K562 (cell line): ENCODE measurements around the gene MAPK1IP1L. TPM values are rescaled to one million over a fixed set of nuclear protein-coding genes. Genes with fewer than 3 reads are reported as not detected.

Experiments
- CEBPB ChIP-seq: fragments of 450-650 bp; IDR thresholded peaks from 2 replicates; pipeline ENCODE4 v1.6.1; 2016; ENCODE audit warnings: missing genetic modification characterization, missing compliant biosample characterization
- CREBBP ChIP-seq: IDR thresholded peaks from one replicate; pipeline ENCODE4 v1.6.1; 2012; ENCODE audit warnings: low read depth, mild to moderate bottlenecking, control low read depth, inconsistent platforms, low read length
- EP300 ChIP-seq: IDR thresholded peaks from 2 replicates; pipeline ENCODE4 v1.6.1; 2012; ENCODE audit warnings: low read length, improper control_type of control experiment
- EZH2 ChIP-seq: IDR thresholded peaks from 2 replicates; pipeline ENCODE4 v1.6.1; 2012; ENCODE audit warnings: low read depth, mild to moderate bottlenecking, inconsistent platforms, low read length, borderline replicate concordance
- MEIS2 ChIP-seq: fragments of 450-650 bp; IDR thresholded peaks from 2 replicates; pipeline ENCODE4 v1.6.1; 2014; ENCODE audit warnings: mild to moderate bottlenecking; ENCODE audit not compliant: partially characterized antibody
- PCBP2 ChIP-seq: fragments of 200-400 bp; formaldehyde crosslinking; IDR thresholded peaks from 2 replicates; pipeline ENCODE4 v1.6.1; 2018; ENCODE audit warnings: low read length, low read depth, mild to moderate bottlenecking, moderate library complexity; ENCODE audit not compliant: poor library complexity, severe bottlenecking
- polyA plus RNA-seq, 8 experiments: library from polyadenylated mRNA; depleted of rRNA in 4 of 8; stranded (reverse) in 5 of 8; unstranded in 3 of 8; fragments of >200 nt; fragmentation: Nextera tagmentation in 2 of 8; fragmentation: Illumina TruSeq in 1 of 8; extraction: Ambion mirVana in 2 of 8; extraction: Trizol in 1 of 8; gene quantifications; 2 replicates each; pipeline versions ENCODE4 v1.2.1 to v1.2.3, GENCODE V29; 2011 to 2014; ENCODE audit warnings: inconsistent platforms in 1 of 8, missing spikeins in 1 of 8
- total RNA-seq, 7 experiments: library from RNA; depleted of rRNA in 6 of 7; stranded (reverse); fragments of >200 nt in 6 of 7; fragmentation: Illumina TruSeq in 2 of 7; extraction: Trizol in 2 of 7; gene quantifications; 2 replicates each; pipeline versions ENCODE4 v1.2.1 to v1.2.3, GENCODE V29; 2011 to 2021; ENCODE audit warnings: low replicate concordance in 1 of 7
- TF ChIP-seq, protein P1 (sequence below): fragments of 450-650 bp; IDR thresholded peaks from 2 replicates; pipeline ENCODE4 v1.6.1; 2016; ENCODE audit warnings: mild to moderate bottlenecking
- TF ChIP-seq, protein P2 (sequence below): fragments of 450-650 bp; IDR thresholded peaks from 2 replicates; pipeline ENCODE4 v1.6.1; 2014; ENCODE audit warnings: low read depth, mild to moderate bottlenecking, moderate library complexity, borderline replicate concordance
- TF ChIP-seq, protein P3 (sequence below): fragments of 450-650 bp; IDR thresholded peaks from 2 replicates; pipeline ENCODE4 v1.6.1; 2016; ENCODE audit warnings: mild to moderate bottlenecking, moderate library complexity

MAPK1IP1L gene
- total and polyA plus RNA-seq, 9 of the 15 experiments (the other 6 are each of a cell fraction or from before 2014, with no cell fraction given), result 32.7 to 99.4 (median 49.8) TPM

DNA sequence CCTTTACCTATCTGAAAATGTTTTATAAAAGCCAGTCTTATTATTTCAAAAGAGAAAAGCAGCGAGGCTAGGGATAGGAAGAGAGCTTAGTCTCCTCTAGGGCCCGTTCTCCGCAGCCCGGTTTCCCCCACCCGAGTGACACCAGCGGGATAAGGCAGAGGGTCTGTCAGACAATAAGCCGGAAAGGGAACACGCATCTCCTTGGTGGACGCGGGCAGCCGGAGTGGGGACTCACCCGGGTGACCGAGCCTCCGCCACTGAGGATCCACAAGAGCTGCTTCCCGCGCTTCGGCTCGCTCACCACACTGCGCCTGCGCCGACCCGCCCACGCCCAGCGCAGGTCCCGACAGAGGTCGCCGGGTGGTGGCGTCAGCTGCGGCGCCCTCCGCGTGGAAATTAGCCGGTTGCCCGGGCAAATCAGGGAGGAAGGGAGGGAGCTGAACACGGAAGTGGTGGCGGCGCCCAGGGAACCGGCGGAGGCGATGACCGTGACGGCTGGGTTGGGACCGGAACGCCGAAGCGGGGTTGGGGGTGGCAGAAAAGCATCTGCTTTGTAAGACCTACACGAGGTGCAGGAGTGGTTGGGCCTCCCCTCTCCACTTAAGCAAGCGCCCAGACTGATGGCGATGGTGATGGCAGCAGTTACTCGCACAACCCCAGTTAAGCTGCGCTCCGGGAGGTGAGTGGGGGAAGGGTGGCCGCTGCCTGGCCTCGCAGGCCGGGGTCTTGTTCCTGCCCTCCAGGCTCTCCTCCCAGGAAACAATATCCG, 24.5 kb upstream of the MAPK1IP1L start, which contains the start of the genes SOCS4 and WDHD1 (continued):
- TF ChIP-seq, protein P1, sequence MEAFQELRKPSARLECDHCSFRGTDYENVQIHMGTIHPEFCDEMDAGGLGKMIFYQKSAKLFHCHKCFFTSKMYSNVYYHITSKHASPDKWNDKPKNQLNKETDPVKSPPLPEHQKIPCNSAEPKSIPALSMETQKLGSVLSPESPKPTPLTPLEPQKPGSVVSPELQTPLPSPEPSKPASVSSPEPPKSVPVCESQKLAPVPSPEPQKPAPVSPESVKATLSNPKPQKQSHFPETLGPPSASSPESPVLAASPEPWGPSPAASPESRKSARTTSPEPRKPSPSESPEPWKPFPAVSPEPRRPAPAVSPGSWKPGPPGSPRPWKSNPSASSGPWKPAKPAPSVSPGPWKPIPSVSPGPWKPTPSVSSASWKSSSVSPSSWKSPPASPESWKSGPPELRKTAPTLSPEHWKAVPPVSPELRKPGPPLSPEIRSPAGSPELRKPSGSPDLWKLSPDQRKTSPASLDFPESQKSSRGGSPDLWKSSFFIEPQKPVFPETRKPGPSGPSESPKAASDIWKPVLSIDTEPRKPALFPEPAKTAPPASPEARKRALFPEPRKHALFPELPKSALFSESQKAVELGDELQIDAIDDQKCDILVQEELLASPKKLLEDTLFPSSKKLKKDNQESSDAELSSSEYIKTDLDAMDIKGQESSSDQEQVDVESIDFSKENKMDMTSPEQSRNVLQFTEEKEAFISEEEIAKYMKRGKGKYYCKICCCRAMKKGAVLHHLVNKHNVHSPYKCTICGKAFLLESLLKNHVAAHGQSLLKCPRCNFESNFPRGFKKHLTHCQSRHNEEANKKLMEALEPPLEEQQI, result 0 out of 2 replicates have a peak, but pooled peaks have one; percentile 17
- TF ChIP-seq CEBPB (no peak), EZH2 (no peak), PCBP2 (no peak), MEIS2 (peak; percentile 60), EP300 (no peak), CREBBP (no peak)
- TF ChIP-seq, protein P2, sequence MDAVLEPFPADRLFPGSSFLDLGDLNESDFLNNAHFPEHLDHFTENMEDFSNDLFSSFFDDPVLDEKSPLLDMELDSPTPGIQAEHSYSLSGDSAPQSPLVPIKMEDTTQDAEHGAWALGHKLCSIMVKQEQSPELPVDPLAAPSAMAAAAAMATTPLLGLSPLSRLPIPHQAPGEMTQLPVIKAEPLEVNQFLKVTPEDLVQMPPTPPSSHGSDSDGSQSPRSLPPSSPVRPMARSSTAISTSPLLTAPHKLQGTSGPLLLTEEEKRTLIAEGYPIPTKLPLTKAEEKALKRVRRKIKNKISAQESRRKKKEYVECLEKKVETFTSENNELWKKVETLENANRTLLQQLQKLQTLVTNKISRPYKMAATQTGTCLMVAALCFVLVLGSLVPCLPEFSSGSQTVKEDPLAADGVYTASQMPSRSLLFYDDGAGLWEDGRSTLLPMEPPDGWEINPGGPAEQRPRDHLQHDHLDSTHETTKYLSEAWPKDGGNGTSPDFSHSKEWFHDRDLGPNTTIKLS, result peak; percentile 51; the same call in 1 of the 2 replicates
- TF ChIP-seq, protein P3, sequence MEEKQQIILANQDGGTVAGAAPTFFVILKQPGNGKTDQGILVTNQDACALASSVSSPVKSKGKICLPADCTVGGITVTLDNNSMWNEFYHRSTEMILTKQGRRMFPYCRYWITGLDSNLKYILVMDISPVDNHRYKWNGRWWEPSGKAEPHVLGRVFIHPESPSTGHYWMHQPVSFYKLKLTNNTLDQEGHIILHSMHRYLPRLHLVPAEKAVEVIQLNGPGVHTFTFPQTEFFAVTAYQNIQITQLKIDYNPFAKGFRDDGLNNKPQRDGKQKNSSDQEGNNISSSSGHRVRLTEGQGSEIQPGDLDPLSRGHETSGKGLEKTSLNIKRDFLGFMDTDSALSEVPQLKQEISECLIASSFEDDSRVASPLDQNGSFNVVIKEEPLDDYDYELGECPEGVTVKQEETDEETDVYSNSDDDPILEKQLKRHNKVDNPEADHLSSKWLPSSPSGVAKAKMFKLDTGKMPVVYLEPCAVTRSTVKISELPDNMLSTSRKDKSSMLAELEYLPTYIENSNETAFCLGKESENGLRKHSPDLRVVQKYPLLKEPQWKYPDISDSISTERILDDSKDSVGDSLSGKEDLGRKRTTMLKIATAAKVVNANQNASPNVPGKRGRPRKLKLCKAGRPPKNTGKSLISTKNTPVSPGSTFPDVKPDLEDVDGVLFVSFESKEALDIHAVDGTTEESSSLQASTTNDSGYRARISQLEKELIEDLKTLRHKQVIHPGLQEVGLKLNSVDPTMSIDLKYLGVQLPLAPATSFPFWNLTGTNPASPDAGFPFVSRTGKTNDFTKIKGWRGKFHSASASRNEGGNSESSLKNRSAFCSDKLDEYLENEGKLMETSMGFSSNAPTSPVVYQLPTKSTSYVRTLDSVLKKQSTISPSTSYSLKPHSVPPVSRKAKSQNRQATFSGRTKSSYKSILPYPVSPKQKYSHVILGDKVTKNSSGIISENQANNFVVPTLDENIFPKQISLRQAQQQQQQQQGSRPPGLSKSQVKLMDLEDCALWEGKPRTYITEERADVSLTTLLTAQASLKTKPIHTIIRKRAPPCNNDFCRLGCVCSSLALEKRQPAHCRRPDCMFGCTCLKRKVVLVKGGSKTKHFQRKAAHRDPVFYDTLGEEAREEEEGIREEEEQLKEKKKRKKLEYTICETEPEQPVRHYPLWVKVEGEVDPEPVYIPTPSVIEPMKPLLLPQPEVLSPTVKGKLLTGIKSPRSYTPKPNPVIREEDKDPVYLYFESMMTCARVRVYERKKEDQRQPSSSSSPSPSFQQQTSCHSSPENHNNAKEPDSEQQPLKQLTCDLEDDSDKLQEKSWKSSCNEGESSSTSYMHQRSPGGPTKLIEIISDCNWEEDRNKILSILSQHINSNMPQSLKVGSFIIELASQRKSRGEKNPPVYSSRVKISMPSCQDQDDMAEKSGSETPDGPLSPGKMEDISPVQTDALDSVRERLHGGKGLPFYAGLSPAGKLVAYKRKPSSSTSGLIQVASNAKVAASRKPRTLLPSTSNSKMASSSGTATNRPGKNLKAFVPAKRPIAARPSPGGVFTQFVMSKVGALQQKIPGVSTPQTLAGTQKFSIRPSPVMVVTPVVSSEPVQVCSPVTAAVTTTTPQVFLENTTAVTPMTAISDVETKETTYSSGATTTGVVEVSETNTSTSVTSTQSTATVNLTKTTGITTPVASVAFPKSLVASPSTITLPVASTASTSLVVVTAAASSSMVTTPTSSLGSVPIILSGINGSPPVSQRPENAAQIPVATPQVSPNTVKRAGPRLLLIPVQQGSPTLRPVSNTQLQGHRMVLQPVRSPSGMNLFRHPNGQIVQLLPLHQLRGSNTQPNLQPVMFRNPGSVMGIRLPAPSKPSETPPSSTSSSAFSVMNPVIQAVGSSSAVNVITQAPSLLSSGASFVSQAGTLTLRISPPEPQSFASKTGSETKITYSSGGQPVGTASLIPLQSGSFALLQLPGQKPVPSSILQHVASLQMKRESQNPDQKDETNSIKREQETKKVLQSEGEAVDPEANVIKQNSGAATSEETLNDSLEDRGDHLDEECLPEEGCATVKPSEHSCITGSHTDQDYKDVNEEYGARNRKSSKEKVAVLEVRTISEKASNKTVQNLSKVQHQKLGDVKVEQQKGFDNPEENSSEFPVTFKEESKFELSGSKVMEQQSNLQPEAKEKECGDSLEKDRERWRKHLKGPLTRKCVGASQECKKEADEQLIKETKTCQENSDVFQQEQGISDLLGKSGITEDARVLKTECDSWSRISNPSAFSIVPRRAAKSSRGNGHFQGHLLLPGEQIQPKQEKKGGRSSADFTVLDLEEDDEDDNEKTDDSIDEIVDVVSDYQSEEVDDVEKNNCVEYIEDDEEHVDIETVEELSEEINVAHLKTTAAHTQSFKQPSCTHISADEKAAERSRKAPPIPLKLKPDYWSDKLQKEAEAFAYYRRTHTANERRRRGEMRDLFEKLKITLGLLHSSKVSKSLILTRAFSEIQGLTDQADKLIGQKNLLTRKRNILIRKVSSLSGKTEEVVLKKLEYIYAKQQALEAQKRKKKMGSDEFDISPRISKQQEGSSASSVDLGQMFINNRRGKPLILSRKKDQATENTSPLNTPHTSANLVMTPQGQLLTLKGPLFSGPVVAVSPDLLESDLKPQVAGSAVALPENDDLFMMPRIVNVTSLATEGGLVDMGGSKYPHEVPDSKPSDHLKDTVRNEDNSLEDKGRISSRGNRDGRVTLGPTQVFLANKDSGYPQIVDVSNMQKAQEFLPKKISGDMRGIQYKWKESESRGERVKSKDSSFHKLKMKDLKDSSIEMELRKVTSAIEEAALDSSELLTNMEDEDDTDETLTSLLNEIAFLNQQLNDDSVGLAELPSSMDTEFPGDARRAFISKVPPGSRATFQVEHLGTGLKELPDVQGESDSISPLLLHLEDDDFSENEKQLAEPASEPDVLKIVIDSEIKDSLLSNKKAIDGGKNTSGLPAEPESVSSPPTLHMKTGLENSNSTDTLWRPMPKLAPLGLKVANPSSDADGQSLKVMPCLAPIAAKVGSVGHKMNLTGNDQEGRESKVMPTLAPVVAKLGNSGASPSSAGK, result peak; percentile 73
